Spinal cord (tissue), 10 donors: Measurements from ENCODE around the gene TMEM63C. TPM values are rescaled to one million over a fixed set of nuclear protein-coding genes. Genes with fewer than 3 reads are reported as not detected.

Experiments used
- DNase-seq, 6 donors: peaks; one replicate each; pipeline versions ENCODE4 v3.0.0 to v3.0.0-alpha.2; 2013 to 2015; ENCODE audit warnings: low spot score in 6 of 6, low read depth in 4 of 6
- H3K27ac ChIP-seq: one replicate; pipeline ENCODE4 v1.5.1; 2013; ENCODE audit warnings: low read depth, low read length, control low read depth
- H3K27me3 ChIP-seq: one replicate; pipeline ENCODE4 v1.6.1; 2013; ENCODE audit warnings: low read length; ENCODE audit not compliant: control insufficient read depth, insufficient read depth
- H3K36me3 ChIP-seq: one replicate; pipeline ENCODE4 v1.6.1; 2013; ENCODE audit warnings: low read length; ENCODE audit not compliant: control insufficient read depth, insufficient read depth
- H3K4me1 ChIP-seq: one replicate; pipeline ENCODE4 v1.6.1; 2013; ENCODE audit warnings: low read length; ENCODE audit not compliant: control insufficient read depth, insufficient read depth
- H3K4me3 ChIP-seq: one replicate; pipeline ENCODE4 v1.5.1; 2013; ENCODE audit warnings: low read depth, low read length, control low read depth
- H3K9me3 ChIP-seq: one replicate; pipeline ENCODE4 v1.6.1; 2013; ENCODE audit warnings: low read length; ENCODE audit not compliant: control insufficient read depth, insufficient read depth
- WGBS: methylation state at CpG from one replicate; pipeline ENCODE4 v1.1.5; 2013; ENCODE audit warnings: missing lambda C conversion rate; ENCODE audit not compliant: insufficient coverage; 5-methylcytosine and 5-hydroxymethylcytosine counted together
- long read RNA-seq, 4 donors: transcript quantifications; one replicate each; lab custom pipeline, GENCODE V29; 2026
- polyA plus RNA-seq, 2 donors: library from polyadenylated mRNA; unstranded; fragments of 120-200 nt; gene quantifications; one replicate each; pipeline ENCODE4 v1.2.1, GENCODE V29; 2013; ENCODE audit not compliant: insufficient read length in 2 of 2
- total RNA-seq, 2 donors: library from RNA; depleted of rRNA in 1 of 2; stranded (reverse); fragments of 120-200 nt in 1 of 2; fragments of >200 nt in 1 of 2; gene quantifications; one replicate each; pipeline versions ENCODE4 v1.2.3 to v1.2.4, GENCODE V29; 2013 to 2014
- donor health status: healthy.

The TMEM63C gene
- total RNA-seq (10 to 100 TPM in 1 of 2 donors, 1 to 10 TPM in 1; 4.5 to 11.7 TPM), polyA plus RNA-seq (10 to 100 TPM; 22.8 to 24.6 TPM)
- long read RNA-seq, donor 1: 0 reads
- long read RNA-seq, donor 2: 0 reads
- long read RNA-seq, donor 3: 0 reads
- long read RNA-seq, donor 4: 0 reads

- H3K9me3 ChIP-seq: no peaks in the 10 kb centered on the region
- H3K4me1 ChIP-seq: peaks cover 37% of the 10 kb centered on the region
- H3K36me3 ChIP-seq: no peaks in the 10 kb centered on the region
- H3K27me3 ChIP-seq: peaks cover 2% of the 10 kb centered on the region
- H3K4me3 ChIP-seq: peak within 1 kb of the TSS; percentile 54
- WGBS: under 1% methylated on average over 44 of the region's 46 CpGs
- no peak within 1 kb of the TSS for H3K27ac ChIP-seq
- DNase-seq: peak in 4 of 6 donors; percentile 67 to 98 (median 88)
Measured at GRCh38 chr14:77181603-77182437, at the start of gene TMEM63C. Gene TMEM63C, plus strand, starts transcription at chr14:77181798. Its CDS starts 37,016 bp downstream, at chr14:77218814.

DNA sequence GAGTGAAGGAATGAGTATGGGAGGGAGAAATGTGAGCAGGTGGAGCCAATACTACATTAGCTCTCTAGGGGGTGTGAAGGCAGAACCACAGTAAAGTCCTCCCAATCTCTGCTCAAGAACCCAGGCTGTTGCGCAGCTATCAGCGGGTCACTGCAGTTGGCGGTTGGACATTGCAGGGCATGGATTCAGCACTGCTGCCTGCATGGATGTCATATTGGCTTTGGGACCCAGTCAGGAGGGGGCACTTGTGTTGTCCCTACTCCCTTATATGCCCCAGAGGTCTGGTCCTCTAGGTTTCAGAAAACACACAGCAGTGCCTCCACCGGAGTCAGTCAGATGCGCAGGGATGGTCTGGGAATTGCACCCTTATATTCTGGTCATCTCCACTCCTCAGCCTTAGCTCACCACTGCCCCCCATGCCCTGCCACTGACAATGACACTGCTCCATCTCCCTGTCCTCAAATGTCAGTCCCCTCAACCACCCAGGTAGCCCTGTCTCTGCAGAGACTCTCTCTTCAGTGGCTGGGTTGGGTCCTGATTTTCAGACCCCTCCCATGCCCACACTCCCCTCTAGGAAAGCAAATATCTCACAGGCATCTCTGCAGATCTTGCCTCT lies 49.6 kb upstream of the TMEM63C start:
- H3K4me3 ChIP-seq: no peak overlapping the region
- H3K36me3 ChIP-seq: peaks cover 27% of the 10 kb centered on the region
- DNase-seq: no peak
- WGBS: 85% methylated on average over 5 of the region's 5 CpGs
- H3K4me1 ChIP-seq: peaks cover 22% of the 10 kb centered on the region
- H3K9me3 ChIP-seq: no peaks in the 10 kb centered on the region
- H3K27ac ChIP-seq: no peak overlapping the region
- H3K27me3 ChIP-seq: peaks cover 4% of the 10 kb centered on the region

GRCh38 chr14:77133720-77134338 lies 47.8 kb upstream of the TMEM63C start:
- H3K27ac ChIP-seq: no peak overlapping the region
- no peak overlapping the region for H3K4me3 ChIP-seq
- peaks cover 17% of the 10 kb centered on the region for H3K4me1 ChIP-seq
- peak in 2 of 6 donors; percentile 57 to 84 for DNase-seq
- 18% methylated on average over 22 of the region's 22 CpGs for WGBS
- H3K36me3 ChIP-seq: peaks cover 41% of the 10 kb centered on the region
- no peaks in the 10 kb centered on the region for H3K9me3 ChIP-seq
- H3K27me3 ChIP-seq: peaks cover 8% of the 10 kb centered on the region

GRCh38 chr14:77139022-77139421 lies 42.6 kb upstream of the TMEM63C start:
- peak overlapping the region; percentile 49 for H3K4me3 ChIP-seq
- H3K27me3 ChIP-seq: peaks cover 24% of the 10 kb centered on the region
- H3K27ac ChIP-seq: no peak overlapping the region

DNA sequence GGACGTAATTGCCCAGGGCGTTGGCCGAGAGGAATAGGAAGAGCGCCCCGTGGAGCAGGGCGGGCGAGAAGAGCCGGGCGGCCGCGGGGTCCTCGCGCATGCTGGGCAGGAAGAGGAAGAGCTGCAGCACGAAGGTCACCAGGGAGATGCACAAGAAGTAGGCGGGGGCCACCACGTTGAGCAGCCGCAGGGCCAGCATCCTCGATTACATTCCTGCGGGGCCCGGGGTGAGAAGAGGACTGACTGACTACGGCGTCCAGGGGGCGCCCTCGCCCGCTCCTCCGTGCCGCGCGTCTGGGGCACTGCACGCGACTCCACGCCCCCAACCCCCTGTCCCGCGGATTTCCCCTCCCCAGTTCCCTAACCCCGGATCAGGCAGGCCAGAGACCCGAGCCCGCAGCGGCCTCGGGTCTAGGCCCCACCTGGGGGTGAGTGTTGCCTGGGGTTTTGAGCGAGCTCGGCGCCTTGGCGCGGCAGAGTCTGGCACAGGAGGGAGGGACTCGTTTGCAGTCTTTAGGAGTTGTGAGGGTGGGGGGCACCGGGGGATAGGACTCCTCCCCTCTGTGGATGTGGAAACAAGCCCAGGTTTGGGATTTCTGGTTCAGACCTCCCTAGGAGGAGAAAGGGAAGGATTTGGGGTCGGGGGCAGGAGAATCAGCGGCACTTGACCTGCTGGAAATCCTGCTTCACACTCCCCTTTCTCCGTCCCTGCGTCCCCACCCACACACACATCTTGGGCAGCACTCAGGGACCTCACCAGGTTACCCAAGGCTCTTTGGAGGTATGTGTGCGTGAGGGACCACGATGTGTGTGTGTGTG lies 41.8 kb upstream of the TMEM63C start:
- peak overlapping the region; percentile 49 for H3K4me3 ChIP-seq
- WGBS: 3% methylated on average over 37 of the region's 52 CpGs
- DNase-seq: peak in 2 of 6 donors; percentile 76 to 77
- H3K27ac ChIP-seq: peak overlapping the region; percentile 25
- H3K36me3 ChIP-seq: peaks cover 28% of the 10 kb centered on the region
- peaks cover 31% of the 10 kb centered on the region for H3K4me1 ChIP-seq
- peaks cover 23% of the 10 kb centered on the region for H3K27me3 ChIP-seq
- no peaks in the 10 kb centered on the region for H3K9me3 ChIP-seq

More at GRCh38 chr14:77139022-77139421, 42.6 kb upstream of the TMEM63C start:
- WGBS: 84% methylated on average over 13 of the region's 15 CpGs
- Histone ChIP-seq H3K9me3 (no peaks in the 10 kb centered on the region), H3K36me3 (peaks cover 28% of the 10 kb centered on the region), H3K4me1 (peaks cover 33% of the 10 kb centered on the region)
- DNase-seq: no peak

DNA sequence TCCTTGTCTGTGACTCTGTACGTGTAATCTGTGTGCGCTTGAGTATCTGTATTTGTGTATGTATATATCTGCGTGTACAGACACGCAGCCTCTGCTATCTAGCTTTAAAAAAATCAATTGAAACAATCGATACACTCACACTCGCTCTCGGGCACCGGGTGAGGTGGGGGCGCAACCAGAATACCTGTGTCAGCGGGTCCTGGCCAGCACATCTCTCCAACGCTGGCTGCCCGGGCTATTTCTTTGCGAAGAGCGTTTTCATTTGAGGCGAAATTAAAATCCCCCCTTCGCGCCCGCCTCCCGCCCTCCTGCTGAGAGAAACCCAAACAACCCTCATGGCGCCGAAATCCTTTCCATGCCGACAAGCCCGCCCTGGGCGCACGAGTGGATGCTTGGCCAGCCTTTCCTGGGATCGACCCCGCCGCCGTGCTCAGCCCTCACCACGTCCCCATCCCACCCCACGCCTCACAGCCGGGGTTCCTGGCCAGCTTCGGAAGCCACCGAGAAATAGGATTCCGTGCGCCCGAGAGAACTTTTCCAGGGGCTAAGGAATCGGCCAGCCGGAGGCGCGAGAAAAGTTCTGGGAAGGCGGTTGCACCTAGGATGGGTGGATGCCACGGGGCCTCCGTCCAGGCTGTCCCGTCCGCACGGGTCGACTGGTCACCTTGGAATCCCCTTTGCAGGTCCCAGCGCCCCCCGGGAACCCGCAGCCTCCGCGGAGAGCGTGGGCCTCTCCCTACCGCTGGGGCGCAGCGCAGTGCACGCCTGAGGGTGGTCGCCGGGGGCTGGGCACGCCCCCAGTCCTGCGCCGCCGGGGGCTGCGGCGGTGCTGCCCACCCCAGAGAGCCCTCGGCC lies 41.0 kb upstream of the TMEM63C start:
- peaks cover 28% of the 10 kb centered on the region for H3K36me3 ChIP-seq
- H3K4me3 ChIP-seq: peak overlapping the region; percentile 49
- H3K27me3 ChIP-seq: peaks cover 23% of the 10 kb centered on the region
- peaks cover 31% of the 10 kb centered on the region for H3K4me1 ChIP-seq
- DNase-seq: peak in 2 of 6 donors; percentile 70 to 78
- no peaks in the 10 kb centered on the region for H3K9me3 ChIP-seq
- peak overlapping the region; percentile 67 for H3K27ac ChIP-seq
- WGBS: under 1% methylated on average over 63 of the region's 67 CpGs

GRCh38 chr14:77141214-77142004 lies 40.2 kb upstream of the TMEM63C start, which contains the start of gene ZDHHC22:
Gene ZDHHC22, minus strand, starts transcription at chr14:77141791. Its CDS starts 2,053 bp downstream, at chr14:77139738.
- Histone ChIP-seq H3K4me3 (peak within 1 kb of the TSS; percentile 50), H3K27ac (peak within 1 kb of the TSS; percentile 73), H3K4me1 (peaks cover 37% of the 10 kb centered on the region), H3K36me3 (peaks cover 25% of the 10 kb centered on the region), H3K9me3 (no peaks in the 10 kb centered on the region), H3K27me3 (peaks cover 23% of the 10 kb centered on the region)
- under 1% methylated on average over 76 of the region's 77 CpGs for WGBS
- DNase-seq: peak in 3 of 6 donors; percentile 71 to 89 (median 89)
